GM19328 (cell line): ENCODE measurements around the gene ALOX5AP.

Experiments
- ATAC-seq: cut with Tn5 transposase; IDR thresholded peaks from one replicate; pipeline ENCODE4 v1.9.1; 2021; ENCODE audit warnings: mild to moderate bottlenecking, moderate library complexity; ENCODE audit not compliant: unreplicated experiment

Gene ALOX5AP

GRCh38 chr13:30753030-30753616 lies 17.8 kb downstream of the ALOX5AP start:
- ATAC-seq: no peak

GRCh38 chr13:30755678-30756077 lies 20.3 kb downstream of the ALOX5AP start:
- no peak for ATAC-seq

DNA sequence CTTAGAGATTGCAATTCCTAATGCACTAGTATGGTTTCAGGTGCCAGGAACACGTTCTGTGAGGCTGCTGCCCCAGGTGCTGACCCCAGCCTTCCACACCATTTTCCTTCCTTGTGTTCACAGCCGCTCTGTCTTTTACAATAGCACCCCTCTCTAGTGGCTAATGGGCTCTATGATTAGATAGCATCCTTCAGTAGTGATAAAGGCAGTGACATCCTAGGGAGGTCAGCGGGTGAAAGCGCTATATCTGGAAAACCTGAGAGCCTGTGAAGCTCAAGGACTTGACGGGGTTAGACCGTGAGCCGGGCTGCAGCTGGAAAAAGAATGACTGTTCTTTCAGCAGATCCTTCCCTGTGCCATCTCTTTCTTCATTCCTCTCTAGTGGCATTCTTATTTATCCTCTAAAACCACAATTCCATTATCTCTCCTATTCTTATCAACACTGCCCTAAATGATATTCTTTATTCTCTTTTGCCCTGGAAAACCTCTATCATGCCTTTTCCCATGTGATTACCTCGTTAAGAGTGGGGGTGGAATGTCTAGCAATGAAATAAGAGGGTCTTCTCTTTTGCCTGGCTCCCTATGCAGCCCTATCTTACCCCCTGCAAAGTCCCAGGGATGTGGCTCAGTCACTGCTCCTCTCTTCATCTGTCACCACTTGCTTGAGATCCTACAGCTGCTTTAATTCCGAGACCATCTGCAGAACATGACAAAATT lies 21.8 kb downstream of the ALOX5AP start:
- no peak for ATAC-seq

- ATAC-seq: no peak
These were observed 24.4 kb downstream of the ALOX5AP start for GRCh38 chr13:30759748-30760147.

GRCh38 chr13:30762643-30763042 lies 27.3 kb downstream of the ALOX5AP start:
- ATAC-seq: no peak

DNA sequence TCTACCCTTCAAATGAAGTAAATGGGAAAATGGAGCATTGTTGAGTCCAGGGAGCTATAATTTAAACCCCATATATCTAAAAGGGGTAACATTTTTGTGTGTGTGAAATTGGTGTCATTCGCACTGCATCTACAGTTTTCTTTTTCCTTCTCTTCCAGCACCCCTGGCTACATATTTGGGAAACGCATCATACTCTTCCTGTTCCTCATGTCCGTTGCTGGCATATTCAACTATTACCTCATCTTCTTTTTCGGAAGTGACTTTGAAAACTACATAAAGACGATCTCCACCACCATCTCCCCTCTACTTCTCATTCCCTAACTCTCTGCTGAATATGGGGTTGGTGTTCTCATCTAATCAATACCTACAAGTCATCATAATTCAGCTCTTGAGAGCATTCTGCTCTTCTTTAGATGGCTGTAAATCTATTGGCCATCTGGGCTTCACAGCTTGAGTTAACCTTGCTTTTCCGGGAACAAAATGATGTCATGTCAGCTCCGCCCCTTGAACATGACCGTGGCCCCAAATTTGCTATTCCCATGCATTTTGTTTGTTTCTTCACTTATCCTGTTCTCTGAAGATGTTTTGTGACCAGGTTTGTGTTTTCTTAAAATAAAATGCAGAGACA lies 28.6 kb downstream of the ALOX5AP start:
- no peak for ATAC-seq

DNA sequence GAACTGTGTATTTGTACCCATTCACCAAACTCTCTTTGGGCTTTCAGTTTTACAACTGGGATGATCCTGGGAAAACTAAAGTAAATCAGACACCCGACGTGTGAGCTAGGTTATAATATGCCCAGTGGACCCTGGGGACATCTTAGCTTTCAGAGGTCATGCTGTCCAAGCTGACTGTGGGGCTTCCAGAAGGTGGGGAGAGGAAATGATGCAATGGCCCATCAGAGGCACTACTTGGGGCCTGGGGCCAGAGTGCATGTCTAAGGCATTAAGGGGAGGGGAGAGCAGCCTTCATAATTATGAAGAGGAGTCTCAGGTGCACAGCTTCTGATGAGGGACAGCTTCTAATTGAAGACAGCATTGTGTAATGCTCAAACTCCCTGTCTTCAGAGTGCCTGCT lies 30.9 kb downstream of the ALOX5AP start:
- ATAC-seq: no peak

DNA sequence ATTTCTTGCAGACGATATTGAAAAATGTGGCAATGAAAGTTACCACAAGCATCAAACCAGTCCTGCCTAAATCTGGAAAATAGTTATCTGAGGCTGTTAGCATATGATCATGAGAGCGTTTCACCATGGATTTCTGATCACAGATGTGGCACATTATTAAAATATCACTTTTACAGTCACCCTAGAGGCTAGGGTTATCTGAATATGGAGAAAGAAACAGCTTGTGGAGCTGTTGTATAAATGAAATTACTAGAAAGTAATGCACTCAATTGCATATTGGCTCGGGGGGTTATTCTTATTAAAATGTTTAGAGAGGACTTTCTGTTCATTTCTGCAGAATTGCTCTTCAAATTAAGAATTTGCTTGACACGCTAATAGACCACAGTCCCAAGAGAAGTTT lies 35.6 kb downstream of the ALOX5AP start:
- ATAC-seq: no peak

GRCh38 chr13:30773561-30773960 lies 38.2 kb downstream of the ALOX5AP start:
- no peak for ATAC-seq

DNA sequence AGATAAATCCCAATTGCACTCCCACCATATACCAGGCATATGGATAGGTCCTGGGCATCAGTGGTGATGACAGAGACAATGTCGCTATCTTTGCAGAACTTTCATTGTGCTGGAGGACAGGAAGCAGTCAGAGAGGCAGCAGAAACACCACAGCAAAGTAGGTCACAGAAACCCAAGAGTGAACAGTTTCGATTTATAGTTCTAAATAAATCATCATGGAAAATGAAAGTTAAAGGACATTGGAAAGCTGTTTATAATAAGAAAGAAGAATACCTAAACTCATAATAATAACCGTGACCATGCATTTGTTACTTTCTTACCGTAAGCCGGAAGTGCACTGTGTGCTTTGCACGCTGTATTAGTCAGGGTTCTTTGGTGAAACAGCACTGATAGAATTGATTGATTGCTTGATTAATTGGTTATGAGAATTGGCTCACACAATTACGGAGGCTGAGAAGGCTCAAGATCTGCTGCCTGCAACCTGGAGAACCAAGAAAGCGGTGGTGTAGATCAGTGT lies 38.9 kb downstream of the ALOX5AP start:
- ATAC-seq: no peak

- no peak for ATAC-seq
These were observed 41.3 kb downstream of the ALOX5AP start for GRCh38 chr13:30776661-30777060.

DNA sequence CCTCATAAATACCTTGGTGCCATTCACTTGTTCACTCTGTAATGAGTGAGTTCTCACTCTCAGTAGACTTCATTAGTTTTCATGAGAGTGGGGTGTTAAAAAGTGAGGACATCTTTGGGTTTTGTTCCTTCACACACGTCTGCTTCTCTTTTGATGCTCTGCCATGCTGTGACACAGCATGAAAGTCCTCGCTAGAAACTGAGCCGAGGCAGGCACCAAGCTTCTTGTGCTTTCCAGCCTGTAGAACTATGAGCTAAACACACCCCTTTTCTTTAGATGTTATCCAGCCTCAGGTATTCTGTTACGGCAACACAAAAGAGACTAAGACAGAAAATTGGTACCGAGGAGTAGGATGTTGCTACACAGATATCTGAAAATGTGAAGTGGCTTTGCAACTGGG lies 43.7 kb downstream of the ALOX5AP start:
- ATAC-seq: no peak

DNA sequence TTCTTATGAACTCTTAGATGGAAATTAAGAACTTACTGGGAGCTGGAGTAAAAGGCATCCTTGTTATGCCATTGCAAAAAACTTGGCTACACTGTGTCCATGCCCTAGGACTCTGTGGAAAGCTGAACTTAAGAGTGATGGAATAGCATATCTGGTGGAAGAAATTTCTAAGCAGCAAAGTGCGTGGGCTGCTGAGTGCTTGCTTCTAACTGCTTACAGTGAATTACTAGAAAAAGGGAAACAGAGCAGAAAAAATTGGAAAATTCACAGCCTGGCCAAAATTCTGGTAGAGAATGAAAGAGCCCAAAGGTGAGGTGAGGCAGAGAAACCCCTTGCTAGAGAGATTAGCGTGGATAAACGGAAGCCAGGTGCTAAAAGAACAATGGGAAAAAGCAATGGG lies 44.3 kb downstream of the ALOX5AP start:
- ATAC-seq: no peak

DNA sequence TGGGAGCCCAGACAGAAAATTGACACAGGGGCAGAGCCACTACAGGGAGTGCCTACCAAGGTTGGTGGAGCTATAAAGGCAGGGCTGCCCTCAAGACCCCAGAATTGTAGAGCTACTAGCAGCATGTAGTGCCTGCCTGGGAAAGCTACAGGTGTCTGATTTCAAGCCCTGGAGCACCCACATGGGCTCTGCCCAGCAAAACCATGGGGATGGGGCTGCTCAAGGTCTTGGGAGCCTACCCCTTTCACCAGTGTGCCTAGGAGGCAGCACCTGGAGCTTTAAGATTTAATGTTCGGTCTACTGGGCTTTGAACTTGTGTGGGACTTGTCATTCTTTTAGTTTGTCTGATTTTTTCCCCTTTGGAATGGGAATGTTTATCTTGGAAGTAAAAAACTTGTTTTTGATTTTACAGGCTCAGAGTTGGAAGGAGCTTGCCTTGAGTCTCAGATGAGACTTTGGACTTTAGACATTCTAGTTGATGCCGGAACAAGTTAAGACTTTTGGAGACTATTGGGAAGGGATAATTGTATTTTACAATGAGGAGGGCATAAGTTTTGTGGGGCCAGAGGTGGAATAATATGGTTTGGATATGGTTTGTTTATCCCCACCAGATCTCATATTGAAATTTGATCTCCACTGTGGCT lies 45.1 kb downstream of the ALOX5AP start:
- no peak for ATAC-seq

DNA sequence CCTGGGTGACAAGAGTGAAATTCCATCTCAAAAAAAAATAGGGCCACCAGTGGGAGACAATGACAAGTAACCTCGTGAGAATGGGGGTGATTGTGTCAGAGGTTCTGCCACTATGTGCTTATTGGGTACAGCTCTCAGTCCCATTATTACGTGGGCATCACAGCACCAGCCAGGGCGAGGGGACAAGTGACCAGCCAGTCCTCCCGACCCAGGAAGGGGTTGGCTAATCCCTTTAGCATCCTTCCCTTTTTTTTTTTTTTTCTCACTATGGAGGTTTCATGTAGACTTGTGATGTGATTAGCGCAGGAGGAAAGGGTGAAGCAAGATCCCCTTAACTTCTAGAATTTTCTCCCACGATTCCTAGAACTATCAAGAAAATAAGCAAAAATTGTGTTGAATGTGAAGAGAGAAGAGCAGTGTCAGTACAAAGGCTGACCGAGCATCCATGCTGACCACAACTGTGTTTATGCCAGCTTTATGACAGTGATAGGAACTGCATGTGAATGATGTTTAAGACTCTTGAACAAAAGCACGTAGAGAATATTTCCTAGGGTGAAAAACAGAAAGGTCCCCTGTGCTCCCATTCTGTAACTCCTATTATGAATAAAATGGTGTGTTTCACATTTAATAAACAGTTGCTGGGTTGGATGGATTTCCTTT lies 50.0 kb downstream of the ALOX5AP start:
- no peak for ATAC-seq

DNA sequence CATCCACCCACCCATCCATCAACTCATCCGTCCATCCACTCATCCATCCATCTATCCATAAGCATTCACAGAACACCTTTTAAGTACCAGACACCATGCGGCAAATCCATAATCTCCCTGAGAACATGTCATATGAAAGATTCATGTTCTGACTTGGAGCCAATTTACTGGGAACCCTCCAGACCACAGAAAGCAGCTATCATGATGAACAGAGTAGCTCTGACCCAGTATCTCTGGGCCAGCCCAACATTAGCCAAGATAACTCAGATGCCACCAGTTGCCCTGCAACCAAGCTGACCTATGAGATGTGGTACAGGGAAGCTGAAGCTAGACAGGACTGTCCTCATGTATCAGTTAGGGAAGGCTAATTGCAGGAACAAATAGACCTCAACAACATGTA lies 51.3 kb downstream of the ALOX5AP start:
- ATAC-seq: no peak

DNA sequence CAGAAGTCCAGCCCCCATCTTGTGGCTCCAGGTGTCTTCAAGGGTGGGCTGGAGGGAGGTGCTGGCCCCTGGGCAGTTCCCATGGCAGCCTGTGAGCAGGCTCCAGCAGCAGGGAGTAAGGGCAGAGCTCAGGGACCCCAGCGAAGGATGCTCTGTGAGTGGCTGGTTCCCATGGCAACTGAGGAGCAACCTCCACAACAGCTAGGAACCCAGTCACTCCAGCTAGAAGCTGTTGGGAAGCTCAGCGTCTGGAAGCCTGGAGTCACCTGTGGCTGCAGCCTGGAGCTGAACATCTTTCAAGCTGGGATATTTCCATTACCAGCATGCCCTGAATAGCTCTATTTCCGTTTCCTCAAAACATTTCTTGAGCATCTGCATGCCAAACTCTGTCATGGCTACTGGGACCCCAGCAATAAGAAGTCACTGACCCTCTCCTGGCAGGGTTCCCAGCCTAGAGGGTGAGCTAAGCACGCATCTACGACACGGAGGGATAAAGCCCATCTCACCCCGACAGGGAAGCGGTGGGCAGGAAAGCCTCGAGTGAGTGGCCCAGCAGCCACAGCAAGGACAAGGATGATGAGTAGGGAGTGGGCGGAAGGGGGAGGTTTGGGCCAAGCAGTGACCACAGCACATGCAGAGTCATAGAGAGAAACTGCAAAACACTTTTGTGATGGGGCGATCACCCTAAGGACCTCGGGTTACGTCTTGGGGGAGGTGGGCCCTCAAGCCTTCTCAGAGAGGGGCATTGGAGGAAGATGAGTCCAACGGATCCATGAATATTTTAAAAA lies 52.6 kb downstream of the ALOX5AP start:
- no peak for ATAC-seq

- no peak for ATAC-seq
These were observed 54.0 kb downstream of the ALOX5AP start for GRCh38 chr13:30789166-30789862.

DNA sequence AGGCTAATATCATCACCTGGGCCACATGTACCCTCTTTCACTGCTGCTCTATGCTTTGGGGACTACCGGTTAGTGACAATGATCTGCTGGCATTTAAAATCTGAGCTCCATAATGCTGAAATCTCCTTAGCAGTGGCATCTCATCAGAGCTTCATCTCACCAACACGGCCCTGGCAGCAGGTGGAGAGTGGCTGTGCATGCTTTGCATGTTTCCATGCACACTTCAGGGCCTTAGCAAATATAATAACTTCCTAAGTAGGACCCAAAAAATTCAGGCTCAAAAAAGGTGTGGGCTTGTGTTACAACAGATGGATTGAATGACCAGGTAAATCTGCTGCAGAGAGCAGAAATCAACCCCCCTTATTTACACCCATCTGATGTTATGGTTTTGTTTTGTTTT lies 55.2 kb downstream of the ALOX5AP start:
- no peak for ATAC-seq
